NCI-H128 (cell line): ENCODE results near the gene HMGA1.

Experiments used
- DNase-seq: peaks from one replicate; lab custom pipeline; 2025; ENCODE audit not compliant: unreplicated experiment; lab: John Stamatoyannopoulos, UW

The HMGA1 gene, protein sequence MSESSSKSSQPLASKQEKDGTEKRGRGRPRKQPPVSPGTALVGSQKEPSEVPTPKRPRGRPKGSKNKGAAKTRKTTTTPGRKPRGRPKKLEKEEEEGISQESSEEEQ

DNA sequence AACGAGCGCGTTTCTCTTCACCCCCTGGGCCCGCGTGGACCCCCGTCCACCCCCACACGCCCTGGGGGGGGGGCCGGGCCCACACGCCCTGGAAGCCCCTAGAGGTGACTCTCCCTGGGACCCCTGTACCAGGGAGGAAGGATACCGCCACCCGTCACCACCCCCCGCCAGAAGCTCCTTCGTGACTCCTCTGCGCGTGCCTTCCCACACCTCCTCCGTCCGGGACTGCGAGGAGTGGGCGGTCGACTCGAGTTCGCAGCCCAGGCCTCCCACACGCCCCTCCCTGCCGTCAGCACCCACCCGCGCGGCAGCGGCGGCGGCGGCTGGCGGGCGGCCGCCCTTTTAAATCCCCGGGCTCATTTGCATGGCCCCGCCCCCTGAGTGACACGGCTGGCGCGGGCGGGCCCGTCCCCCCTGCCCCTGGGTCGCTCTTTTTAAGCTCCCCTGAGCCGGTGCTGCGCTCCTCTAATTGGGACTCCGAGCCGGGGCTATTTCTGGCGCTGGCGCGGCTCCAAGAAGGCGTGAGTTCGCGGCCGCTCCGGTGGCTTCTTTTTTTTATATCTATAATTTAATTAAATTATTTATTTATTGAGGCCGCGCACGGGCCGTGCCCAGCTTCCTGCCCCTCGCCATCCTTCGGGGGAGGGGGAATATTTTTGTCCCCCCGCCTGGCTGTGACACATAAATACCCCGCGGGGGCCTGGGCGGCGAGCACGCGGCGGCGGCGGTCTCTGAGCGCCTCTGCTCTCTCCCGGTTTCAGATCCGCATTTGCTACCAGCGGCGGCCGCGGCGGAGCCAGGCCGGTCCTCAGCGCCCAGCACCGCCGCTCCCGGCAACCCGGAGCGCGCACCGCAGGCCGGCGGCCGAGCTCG lies at the start of gene HMGA1:
TSS of gene HMGA1 (plus strand) at position 431 of the 873 bp plus-strand sequence. CDS start 3,908 bp downstream, outside the sequence.
- DNase-seq = peak; percentile 76

DNA sequence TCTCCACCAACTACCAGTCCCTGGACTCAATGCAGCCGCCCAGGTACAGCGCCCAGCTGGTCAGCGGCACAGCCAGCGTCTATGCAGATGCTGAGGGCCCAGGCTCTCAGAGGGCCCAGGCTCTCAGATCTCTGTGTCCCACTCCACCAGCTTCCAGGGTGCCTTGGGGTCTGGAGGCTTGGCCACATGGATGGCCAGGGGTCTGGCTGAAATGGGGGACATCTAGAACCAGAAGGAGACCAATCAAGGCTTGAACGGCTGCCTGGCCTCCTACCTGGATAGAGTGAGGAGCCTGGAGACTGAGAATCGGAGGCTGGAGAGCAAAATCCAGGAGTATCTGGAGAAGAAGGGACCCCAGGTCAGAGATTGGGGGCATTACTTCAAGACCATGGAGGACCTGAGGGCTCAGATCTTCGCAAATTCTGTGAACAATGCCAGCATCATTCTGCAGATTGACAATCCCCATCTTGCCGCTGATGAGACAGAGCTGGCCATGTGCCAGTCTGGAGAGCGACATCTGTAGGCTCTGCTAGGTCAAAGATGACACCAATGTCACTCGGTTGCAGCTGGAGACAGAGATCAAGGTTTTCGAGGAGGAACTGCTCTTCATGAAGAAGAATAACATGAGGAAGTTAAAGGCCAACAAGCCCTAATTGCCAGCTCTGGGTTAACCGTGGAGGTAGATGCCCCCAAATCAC lies 46.7 kb upstream of the HMGA1 start:
- no peak for DNase-seq

DNA sequence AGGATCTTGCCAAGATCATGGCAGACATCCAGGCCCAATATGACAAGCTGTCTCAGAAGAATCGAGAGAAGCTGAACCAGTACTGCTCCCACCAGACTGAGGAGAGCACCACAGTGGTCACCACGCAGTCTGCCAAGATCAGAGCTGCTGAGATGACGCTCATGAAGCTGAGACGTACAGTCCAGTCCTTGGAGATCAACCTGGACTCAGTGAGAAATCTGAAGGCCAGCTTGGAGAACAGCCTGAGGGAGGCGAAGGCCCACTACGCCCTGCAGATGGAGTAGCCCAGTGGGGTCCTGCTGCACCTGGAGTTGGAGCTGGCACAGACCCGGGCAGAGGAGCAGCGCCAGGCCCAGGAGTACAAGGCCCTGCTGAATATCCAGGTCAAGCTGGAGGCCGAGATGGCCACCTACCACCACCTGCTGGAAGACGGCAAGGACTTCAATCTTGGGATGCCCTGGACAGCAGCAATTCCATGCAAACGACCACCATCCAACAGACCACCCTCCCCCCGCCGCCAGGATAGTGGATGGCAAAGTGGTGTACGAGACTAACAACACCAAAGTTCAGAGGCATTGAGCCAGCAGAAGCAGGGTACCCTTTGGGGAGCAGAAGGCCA lies 46.1 kb upstream of the HMGA1 start:
- DNase-seq = no peak

DNA sequence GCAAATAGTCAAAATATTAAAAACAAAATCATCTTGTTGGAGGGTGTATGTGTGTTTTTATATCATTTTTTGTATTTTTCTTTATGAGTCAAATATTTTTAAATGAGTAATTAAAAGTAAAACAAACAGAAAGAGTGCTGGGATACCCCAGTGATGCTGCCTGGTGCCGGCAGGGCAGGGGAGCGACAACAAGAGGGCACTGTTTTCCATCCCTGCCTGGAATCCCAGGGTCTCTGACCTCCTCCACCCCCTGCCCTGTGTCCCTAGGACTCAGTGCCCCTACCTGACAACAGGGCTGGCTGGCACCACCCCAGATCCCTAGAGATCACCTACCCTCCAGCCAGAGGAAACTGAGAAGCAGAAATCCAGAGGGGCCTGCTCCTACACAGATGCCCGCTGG lies 41.9 kb upstream of the HMGA1 start:
- DNase-seq = no peak

DNA sequence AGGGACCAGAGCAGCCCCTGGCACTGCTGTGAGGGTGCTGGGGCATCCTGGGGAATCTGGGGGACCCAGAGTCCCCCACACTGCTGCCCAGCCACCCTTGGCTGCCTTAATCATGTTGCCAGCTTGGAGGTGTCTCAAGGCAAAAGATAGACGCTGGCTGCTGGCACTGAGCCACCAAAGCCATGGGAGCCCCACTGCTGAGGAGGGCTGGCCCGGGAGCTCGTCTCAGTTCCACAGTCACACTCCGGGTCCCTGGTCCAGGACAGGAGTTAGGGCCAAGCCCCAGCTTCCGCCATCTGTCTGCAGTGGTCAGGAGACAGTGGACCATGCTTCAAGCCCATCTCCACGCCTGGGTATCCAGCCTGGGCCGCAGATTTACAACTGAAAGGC lies 41.0 kb upstream of the HMGA1 start:
- DNase-seq = no peak

DNA sequence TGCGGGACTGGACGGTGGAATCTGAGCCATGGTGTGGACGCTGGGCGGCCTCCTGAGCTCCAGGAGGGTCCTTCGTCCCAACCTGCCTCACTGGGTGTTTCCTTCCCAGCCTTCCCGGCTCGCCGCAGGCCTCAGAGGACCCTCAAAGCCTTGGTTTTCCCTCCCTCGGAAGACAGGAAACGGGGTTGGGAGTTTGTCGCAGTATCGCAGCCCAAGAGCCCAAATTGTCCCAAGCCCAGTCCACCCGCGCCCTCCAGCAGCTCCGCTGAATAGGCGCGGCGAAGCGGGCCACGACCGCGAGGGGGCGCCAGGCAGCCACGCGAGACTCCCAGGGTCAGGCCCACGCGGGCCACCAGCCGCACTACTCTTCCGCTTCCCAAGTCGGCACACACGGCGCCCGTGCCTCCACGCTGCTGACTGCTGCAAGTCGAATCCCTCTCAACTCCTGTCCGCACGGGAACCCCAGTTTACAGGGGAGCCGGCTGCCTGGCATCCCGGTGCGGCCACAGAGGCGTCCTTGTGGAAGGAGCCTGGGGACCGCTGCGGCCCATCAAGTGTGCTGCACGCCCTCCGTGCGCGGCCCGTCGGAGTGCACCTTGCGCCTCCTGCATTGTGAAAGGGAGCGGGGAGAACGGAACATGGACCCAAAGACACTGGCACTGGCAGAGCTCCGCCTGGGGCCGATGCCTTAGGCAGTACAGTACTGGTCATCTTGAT lies 40.4 kb upstream of the HMGA1 start:
- peak; percentile 44 for DNase-seq

DNA sequence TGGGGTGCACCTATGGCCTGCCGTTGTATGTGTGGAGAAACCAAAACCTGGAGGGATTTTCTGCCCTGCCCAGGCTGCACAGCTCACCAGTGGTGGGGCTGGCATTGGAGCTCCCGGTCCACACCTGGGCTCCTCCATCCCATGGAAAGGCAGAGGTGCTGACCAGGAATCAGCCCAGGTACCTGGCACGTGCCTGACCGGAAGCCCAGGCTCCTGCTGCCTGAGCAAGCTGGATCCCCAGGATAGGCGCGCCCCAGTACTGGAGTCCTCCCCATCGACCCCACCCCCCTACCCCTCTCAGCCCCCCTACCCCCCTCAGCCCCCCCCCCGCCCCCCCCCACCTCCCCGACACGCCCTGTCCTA lies 39.9 kb upstream of the HMGA1 start:
- DNase-seq = no peak

DNA sequence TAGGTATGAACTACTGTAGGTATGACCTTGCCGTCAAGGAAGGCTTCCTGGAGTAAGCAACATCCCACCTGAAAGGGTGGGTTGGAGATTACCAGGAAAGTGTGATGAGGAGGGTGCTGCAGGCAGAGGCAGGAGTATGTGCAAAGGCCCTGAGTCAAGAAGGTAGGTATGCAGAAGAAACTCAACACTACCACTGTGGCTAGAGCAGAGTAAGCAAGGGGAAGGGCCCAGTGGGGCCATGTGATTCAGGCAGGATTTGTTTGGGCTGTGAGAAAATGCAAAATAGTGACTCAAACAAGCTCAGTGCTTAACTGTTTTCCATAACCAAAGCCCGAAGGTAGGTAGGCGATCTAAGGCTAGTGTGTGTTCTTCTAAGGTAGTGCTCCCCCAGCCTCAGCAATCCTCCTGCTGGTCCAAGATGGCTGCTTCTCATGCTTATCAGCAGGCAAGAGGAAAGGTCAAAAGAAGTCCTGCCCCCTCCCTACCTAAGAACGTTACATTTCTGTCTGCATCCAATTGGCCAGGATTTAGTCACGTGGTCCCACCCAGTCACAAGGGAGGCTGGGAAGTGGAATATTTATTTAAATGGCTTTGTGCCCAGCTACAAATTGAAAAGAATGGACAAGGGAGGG lies 36.2 kb upstream of the HMGA1 start:
- DNase-seq = no peak

DNA sequence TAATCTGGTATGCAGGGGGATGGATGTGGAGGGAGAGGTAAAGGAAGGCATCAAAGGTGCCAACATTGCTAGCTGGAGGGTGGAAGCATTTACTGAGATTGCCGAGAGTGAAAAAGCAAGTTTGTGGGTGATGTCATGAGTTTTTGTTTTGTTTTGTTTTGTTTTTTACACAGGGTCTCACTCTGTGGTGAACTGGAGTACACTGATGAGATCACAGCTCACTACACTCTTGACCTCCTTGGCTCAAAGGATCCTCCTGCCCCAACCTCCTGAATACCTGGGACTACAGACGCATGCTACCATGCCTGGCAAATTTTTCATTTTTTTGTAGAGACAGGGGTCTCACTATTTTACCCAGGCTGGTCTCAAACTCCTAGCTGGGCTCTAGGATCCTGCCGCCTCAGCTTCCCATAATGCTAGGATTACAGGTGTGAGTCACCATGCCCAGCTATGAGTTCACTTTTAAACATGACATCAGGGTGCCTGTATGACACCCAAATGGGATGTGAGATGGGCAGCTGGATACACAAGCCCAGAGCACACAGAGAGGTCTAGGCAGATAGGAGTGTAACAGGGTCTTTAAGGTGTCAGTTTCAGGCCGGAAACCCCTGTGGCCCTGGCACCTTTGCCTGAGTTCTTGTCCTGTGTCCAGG lies 35.1 kb upstream of the HMGA1 start:
- DNase-seq = no peak

DNA sequence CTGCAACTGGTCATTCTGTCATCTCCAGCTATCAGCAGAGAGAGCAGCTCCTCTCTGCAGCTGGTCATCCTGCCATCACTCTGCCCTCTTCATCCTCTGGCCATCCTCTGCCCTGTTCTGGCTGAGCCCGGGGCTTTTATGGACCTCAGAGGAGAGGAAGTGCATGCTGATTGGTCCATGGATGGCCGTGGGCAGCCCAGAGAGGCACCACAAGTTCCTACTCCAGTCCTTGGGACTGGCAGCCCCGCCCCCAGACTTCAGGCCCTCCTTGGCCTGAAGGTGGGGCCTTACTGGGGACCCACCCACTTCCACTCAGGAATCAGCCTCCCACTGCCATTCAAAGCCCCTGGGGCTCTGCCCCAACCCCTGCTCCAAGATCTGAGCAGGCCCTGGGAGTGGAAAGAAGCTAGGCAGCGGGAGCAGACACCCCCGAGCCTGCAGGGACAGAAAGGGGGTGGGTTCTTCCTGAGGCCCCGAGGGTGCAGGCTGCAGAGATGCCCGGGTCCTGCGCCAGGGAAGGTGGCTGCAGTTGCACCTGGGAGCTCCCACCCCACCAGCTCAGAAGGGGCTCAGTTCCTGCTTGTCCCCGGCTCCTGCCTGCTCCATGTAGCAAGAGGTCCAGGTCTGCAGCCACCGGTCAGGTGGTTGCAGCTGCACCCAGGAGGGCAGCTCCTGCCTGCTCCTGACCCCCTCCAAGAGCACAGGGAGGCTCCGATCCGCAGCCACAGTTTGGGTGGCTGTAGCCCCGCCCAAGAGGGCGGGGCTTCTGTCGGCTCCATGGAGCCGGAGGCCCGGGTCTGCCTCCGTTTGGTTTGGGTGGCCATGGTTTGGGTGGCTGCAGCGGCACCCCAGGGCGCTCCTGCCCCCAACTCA lies 34.1 kb upstream of the HMGA1 start:
- no peak for DNase-seq

DNA sequence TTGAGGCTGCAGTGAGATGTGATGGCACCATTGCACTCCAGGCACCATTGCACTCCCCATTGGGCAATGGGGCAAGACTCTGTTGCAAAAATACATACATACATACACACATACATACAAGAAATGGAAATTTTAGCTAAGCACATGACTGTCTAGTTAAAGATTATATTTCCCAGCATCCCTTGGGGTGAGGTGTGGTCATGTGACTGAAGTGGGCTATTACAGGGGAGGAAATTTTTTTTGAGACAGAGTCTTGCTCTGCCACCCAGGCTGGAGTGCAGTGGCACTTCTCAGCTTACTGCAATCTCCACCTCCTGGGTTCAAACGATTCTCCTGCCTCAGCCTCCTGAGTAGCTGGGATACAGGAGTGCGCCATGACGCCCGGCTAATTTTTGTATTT lies 32.0 kb upstream of the HMGA1 start:
- DNase-seq = no peak

DNA sequence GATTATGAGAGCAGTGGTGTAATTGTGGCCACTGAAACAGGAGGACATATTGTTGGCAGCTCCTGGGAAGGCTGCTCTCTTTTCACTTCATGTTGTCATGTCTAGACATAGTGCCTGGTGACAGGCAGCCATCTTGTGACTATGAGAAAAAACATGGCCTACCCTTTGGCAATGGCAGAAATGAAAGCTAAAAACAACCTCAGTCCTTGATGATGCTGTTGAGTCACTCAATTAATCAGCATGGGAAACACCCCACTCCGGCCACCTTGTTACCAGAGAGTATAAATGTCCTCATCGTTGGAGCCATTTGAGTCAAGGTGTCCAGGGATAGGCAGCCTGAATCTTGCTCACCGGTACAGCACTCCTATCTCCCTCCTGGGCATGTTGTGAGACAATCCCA lies 31.2 kb upstream of the HMGA1 start:
- no peak for DNase-seq

DNA sequence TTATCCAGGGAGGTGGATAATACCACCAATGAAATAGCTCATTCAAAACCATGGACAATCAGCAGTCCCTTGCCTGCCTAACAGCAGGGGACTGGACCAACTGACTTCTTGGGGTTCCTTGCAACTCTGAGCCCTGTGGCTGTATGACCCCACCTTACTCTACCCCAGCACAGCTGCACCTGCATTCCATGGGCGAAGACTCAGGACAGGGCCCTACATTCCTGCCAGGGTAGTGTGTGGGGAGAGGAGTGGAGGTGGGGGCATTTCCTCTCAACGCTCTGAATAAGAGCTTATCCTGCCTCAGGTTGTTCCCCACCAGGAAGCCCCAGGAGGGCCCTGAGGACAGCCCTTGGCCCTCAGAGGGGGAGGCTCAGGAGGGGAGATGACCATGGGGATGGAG lies 30.8 kb upstream of the HMGA1 start:
- DNase-seq = no peak

DNA sequence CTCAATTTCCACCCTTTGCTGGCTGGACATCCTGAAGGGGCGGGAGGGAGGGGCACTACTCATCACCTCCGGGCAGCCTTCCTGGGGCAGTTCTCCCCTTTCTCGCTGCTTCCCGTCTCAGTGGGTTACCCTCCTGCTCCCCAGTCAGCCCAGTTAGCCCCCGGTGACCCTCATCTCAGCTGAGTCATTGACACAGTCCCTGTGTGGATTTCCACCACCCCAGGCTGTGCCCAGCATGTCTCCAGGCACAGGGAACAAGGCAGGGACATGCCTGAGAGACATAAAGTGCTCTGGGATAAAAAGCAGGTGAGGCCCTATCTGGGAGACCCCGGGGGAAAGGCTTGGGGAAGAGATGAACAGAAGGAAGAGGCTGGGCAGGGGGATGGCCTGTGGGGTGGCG lies 29.9 kb upstream of the HMGA1 start:
- no peak for DNase-seq

DNA sequence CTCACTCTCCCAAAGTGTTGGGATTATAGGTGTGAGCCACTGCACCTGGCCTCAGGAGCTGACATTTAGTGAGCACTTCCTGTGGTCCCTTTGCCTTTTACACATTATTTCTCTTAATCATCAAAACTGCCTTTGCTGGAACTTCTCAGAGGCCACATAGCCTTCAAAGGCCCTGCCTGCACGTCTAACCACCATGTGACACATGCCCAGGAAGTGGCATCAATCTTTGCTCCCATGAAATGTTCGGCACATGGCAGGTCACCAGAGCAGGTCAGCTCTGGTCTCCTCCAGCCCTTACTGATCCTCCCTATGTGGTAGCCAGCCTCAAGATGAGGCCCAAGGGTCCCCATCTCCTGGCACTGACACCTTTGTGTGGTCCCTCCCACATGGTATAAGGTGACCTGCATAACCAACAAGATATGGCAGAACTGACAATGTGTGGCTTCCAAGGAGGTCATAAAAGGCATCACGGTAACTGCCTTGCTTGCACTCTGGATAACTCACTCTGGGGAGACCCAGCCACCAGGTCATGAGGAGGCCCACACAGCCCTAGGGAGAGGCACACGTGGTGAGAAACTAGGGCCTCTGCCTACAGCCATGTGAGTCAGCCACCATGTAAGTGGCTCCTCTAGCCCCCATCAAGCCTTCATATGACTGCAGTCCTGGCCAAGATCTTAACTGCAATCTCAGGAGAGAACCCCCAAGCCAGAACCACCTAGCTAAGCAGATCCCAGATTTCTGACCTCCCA lies 28.8 kb upstream of the HMGA1 start:
- DNase-seq = no peak

DNA sequence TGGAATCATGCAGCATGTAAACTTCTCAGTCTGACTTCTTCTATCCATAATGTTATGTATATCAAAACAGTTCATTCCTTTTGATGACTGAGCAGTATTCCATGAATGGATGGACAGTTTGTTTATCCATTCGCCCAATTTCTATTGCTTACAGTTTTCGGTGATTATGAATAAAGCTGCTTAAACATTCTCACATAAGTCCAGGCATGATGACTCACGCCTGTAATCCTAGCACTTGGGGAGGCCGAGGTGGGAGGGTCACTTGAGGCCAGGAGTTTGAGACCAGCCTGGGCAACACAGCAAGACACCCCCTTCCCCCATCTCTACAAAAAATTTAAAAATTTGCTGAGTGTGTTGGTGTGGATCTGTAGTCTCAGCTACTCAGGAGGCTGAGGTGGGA lies 22.9 kb upstream of the HMGA1 start:
- DNase-seq = no peak

DNA sequence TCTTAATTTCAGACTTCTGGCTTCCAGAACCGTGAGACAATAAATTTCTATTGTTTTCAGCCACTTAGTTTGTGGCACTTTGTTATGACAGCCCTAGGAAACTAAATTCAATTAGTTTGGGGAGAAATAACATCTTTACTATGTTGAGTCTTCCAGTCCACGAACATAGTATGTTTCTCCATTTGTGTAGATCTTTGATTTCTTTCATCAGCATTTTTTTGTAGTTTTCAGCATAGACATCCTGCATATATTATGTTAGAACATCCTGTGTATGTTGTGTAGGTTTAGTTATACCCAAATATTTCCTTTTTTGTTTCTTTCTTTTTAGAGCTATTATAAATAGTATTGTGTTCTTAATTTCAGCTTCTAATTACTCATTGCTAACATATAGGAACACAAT lies 18.0 kb upstream of the HMGA1 start:
- DNase-seq = no peak

DNA sequence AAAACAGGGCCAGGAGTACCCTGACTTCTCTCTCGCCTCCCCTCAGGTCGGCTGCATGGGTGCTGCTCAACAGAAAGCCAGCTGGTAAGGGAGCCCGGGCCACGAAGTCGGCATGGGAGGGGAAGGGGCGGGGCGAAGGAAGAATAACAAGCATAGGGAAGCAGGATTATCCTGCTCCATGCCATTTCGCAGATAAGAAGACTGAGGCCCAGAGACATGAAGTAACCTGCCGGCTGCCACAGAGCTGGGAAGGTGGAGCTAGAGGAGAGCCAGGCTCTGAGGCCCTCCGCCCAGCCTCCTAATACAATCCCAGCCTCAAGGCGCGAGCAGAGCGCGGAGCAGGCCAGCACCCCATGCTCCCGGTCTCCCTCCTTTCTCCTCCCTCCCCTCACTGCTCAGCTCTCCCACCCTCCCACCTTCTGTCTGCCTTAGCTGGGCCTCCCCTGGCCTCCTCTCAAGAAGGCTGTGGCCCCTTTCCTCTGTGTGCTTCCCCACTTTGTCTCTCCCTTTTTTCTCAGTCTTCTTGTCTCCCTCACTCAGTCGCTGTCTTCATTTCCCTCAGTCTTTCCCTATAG lies 13.2 kb upstream of the HMGA1 start:
- DNase-seq = no peak
